ENCODE results near the gene SLC9A9. TPM values are rescaled to one million over a fixed set of nuclear protein-coding genes. Genes with fewer than 3 reads are reported as not detected.

SLC9A9 gene
- total and polyA plus RNA-seq, 8 donors = 0.58 to 29.7 (median 14.0) TPM

- H3K4me1 ChIP-seq = no peaks in the 10 kb centered on the region
- intact Hi-C loops (cut with DNase I; ENCODE audit: low total_unique reads) = no loop called here
- DNase-seq = no peak
- no peaks in the 10 kb centered on the region for H3K36me3 ChIP-seq
- H3K27me3 ChIP-seq = no peaks in the 10 kb centered on the region
- no peak for TF ChIP-seq CTCF (IDR thresholded peaks at IDR 0.05)
- H3K27ac ChIP-seq = no peak overlapping the region
- 81 to 100% (median 93%) methylated on average over 1 of the region's 1 CpG for WGBS, 5 donors
- no peaks in the 10 kb centered on the region for H3K9me3 ChIP-seq
- no peak overlapping the region for H3K4me3 ChIP-seq
Observed at GRCh38 chr3:143343031-143343430, 505.2 kb downstream of the SLC9A9 start.

- DNase-seq = no peak
- Histone ChIP-seq H3K36me3 (no peaks in the 10 kb centered on the region), H3K27me3 (no peaks in the 10 kb centered on the region), H3K9me3 (peaks cover 0 to 8% (median 3%) of the 10 kb centered on the region in 4 donors), H3K4me3 (no peak overlapping the region), H3K4me1 (no peaks in the 10 kb centered on the region), H3K27ac (no peak overlapping the region)
- 85 to 94% (median 90%) methylated on average over 2 of the region's 2 CpGs for WGBS, 5 donors
- intact Hi-C loops (cut with DNase I; ENCODE audit: low total_unique reads) = no loop called here
- no peak for TF ChIP-seq EP300 (IDR thresholded peaks at IDR 0.05)
- TF ChIP-seq CTCF (IDR thresholded peaks at IDR 0.05) = no peak
- no peak for TF ChIP-seq POLR2AphosphoS5 (IDR thresholded peaks at IDR 0.05)
- no peak for TF ChIP-seq POLR2A (IDR thresholded peaks at IDR 0.05)
Observed at GRCh38 chr3:143339451-143339850, 508.8 kb downstream of the SLC9A9 start.

GRCh38 chr3:143337387-143337786 lies 510.9 kb downstream of the SLC9A9 start:
- no peak for TF ChIP-seq EP300 (IDR thresholded peaks at IDR 0.05)
- TF ChIP-seq CTCF (IDR thresholded peaks at IDR 0.05) = no peak
- no peak for TF ChIP-seq POLR2AphosphoS5 (IDR thresholded peaks at IDR 0.05)
- no peak for TF ChIP-seq POLR2A (IDR thresholded peaks at IDR 0.05)
- H3K36me3 ChIP-seq = no peaks in the 10 kb centered on the region
- H3K9me3 ChIP-seq = peaks cover 0 to 8% (median 3%) of the 10 kb centered on the region in 4 donors
- H3K4me3 ChIP-seq = no peak overlapping the region
- H3K27me3 ChIP-seq = no peaks in the 10 kb centered on the region
- intact Hi-C loops (cut with DNase I; ENCODE audit: low total_unique reads) = no loop called here
- no peak for DNase-seq
- 76 to 87% (median 80%) methylated on average over 2 of the region's 2 CpGs for WGBS, 5 donors
- H3K4me1 ChIP-seq = no peaks in the 10 kb centered on the region
- H3K27ac ChIP-seq = no peak overlapping the region

GRCh38 chr3:143334231-143334630 lies 514.0 kb downstream of the SLC9A9 start:
- no peak for DNase-seq
- WGBS, 5 donors = 92 to 99% (median 96%) methylated on average over 4 of the region's 4 CpGs

More at GRCh38 chr3:143334231-143334630, 514.0 kb downstream of the SLC9A9 start:
- H3K4me3 ChIP-seq = no peak overlapping the region
- TF ChIP-seq POLR2AphosphoS5 (IDR thresholded peaks at IDR 0.05) (no peak), EP300 (IDR thresholded peaks at IDR 0.05) (no peak), POLR2A (IDR thresholded peaks at IDR 0.05) (no peak), CTCF (IDR thresholded peaks at IDR 0.05) (no peak)
- H3K27me3 ChIP-seq = no peaks in the 10 kb centered on the region
- peaks cover 0 to 8% (median 3%) of the 10 kb centered on the region in 4 donors for H3K9me3 ChIP-seq
- no peak overlapping the region for H3K27ac ChIP-seq
- H3K36me3 ChIP-seq = no peaks in the 10 kb centered on the region
- peaks cover 0 to 18% (median 7%) of the 10 kb centered on the region in 4 donors for H3K4me1 ChIP-seq
- intact Hi-C loops (cut with DNase I; ENCODE audit: low total_unique reads) = no loop called here
